Effector memory CD8-positive, alpha-beta T cell (primary cell): Measurements from ENCODE around the gene PIGN.

Experiments
- ATAC-seq: fragments of 150-1000 bp; cut with Tn5 transposase; replicated peaks from 2 replicates; pipeline ENCODE4 v1.10.0; 2021; ENCODE audit warnings: mild to moderate bottlenecking, moderate library complexity
- DNase-seq, 3 experiments: peaks; one replicate each; pipeline ENCODE4 v3.0.0; 2021
- H3K27ac Mint-ChIP-seq, 2 donors: one replicate each; pipeline ENCODE4 v1.8.0; 2022; ENCODE audit warnings: mild to moderate bottlenecking in 2 of 2, mixed read lengths in 2 of 2, moderate library complexity in 2 of 2
- H3K27me3 Mint-ChIP-seq, 2 donors: one replicate each; pipeline ENCODE4 v1.8.0; 2022; ENCODE audit warnings: mixed read lengths in 2 of 2
- H3K36me3 Mint-ChIP-seq: one replicate; pipeline ENCODE4 v1.8.0; 2022; ENCODE audit warnings: mild to moderate bottlenecking, moderate library complexity, mixed read lengths; ENCODE audit not compliant: insufficient read depth
- H3K4me1 Mint-ChIP-seq, 2 donors: one replicate each; pipeline ENCODE4 v1.8.0; 2022; ENCODE audit warnings: low read depth in 2 of 2, mixed read lengths in 2 of 2
- H3K4me3 Mint-ChIP-seq, 2 donors: one replicate each; pipeline ENCODE4 v1.8.0; 2022; ENCODE audit warnings: mild to moderate bottlenecking in 2 of 2, mixed read lengths in 2 of 2, moderate library complexity in 2 of 2
- H3K9me3 Mint-ChIP-seq, 2 donors: one replicate each; pipeline ENCODE4 v1.8.0; 2022; ENCODE audit warnings: mixed read lengths in 2 of 2
- total RNA-seq, 9 experiments: gene quantifications; one replicate each; lab custom pipeline; 2026; lab: John Stamatoyannopoulos, UW

Gene PIGN, protein sequence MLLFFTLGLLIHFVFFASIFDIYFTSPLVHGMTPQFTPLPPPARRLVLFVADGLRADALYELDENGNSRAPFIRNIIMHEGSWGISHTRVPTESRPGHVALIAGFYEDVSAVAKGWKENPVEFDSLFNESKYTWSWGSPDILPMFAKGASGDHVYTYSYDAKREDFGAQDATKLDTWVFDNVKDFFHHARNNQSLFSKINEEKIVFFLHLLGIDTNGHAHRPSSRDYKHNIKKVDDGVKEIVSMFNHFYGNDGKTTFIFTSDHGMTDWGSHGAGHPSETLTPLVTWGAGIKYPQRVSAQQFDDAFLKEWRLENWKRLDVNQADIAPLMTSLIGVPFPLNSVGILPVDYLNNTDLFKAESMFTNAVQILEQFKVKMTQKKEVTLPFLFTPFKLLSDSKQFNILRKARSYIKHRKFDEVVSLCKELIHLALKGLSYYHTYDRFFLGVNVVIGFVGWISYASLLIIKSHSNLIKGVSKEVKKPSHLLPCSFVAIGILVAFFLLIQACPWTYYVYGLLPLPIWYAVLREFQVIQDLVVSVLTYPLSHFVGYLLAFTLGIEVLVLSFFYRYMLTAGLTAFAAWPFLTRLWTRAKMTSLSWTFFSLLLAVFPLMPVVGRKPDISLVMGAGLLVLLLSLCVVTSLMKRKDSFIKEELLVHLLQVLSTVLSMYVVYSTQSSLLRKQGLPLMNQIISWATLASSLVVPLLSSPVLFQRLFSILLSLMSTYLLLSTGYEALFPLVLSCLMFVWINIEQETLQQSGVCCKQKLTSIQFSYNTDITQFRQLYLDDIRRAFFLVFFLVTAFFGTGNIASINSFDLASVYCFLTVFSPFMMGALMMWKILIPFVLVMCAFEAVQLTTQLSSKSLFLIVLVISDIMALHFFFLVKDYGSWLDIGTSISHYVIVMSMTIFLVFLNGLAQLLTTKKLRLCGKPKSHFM
- total RNA-seq: 9.4 to 51.1 (median 31.5) reads per million in 9 experiments

DNA sequence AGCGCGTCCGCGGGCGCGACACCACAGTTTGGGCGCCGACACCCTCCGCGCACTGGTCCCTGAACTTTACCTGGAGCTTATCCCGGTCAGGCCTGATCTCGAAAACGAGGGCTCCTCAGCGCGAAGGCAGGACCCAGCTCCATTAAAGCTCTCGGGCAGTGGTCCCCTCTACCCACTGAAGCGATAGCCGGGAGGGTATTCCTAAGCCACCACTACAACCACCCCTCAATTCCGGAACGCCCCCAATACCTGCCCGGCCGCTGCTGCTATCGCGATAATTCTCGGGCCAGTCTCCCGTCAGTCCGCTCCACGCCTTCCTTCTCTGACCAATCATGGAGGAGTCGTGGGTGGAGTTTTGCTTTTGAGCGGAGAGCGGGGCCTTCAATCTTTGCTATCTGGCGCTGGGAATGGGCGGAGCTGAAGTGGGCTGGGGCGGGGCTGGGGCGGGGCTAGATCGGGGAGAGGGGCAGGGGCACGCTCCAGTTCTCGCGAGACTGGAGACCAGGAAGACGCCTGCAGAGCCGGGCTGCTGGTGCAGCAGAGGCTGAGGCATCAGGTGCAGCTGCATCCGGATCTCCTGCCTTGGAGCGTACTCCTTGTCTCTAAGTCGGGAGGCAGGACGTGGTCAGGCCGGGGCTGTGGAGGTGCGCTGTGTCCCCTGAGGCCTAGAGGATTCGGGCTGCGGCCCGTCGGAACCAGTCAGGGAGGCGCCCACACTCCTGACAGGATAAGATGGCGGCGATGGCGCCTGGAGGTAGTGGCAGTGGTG is at the start of gene PIGN, which contains the start of gene RELCH:
TSS of gene PIGN (minus strand) at position 283 of the 769 bp plus-strand sequence. CDS start 25,703 bp downstream, outside the sequence.
TSS of gene RELCH (plus strand) at position 482 of the 769 bp plus-strand sequence. CDS start at position 733, 251 bp downstream.
- peaks cover 19% of the 10 kb centered on the region for H3K36me3 Mint-ChIP-seq
- DNase-seq (peak; percentile 93 to 94 (median 93)), ATAC-seq (peak; percentile 87)
- H3K9me3 Mint-ChIP-seq: no peaks in the 10 kb centered on the region
- H3K4me3 Mint-ChIP-seq: peak within 1 kb of the TSS; percentile 98 to 100
- H3K27me3 Mint-ChIP-seq: no peaks in the 10 kb centered on the region
- H3K27ac Mint-ChIP-seq: peak within 1 kb of the TSS; percentile 97 to 98
- peaks cover 41 to 58% of the 10 kb centered on the region in 2 donors for H3K4me1 Mint-ChIP-seq

DNA sequence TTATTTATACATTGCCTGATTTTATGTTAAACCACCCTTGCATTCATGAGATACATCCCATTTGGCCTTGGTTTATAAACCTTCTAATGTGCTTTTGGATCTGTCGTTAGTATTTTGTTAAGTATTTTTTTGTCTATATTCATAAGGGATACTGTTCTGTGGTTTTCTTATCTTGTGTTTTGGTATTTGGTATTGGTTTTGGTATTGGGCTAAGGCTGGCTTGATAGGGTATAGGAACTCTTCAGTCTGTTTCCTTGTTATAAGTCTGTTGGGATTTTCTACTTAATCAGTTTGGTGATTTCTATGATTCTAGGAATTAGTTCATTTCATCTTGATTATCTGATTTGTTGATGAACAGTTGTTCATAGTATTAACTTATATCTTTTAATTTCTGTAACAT is 49.4 kb upstream of the PIGN start:
- Mint-ChIP-seq H3K36me3 (peaks cover 25% of the 10 kb centered on the region), H3K4me3 (no peak overlapping the region), H3K9me3 (no peaks in the 10 kb centered on the region), H3K27me3 (no peaks in the 10 kb centered on the region), H3K27ac (peak overlapping the region in 1 of 2 donors; percentile 72), H3K4me1 (peaks cover 3 to 25% of the 10 kb centered on the region in 2 donors)
- DNase-seq (no peak), ATAC-seq (no peak)

DNA sequence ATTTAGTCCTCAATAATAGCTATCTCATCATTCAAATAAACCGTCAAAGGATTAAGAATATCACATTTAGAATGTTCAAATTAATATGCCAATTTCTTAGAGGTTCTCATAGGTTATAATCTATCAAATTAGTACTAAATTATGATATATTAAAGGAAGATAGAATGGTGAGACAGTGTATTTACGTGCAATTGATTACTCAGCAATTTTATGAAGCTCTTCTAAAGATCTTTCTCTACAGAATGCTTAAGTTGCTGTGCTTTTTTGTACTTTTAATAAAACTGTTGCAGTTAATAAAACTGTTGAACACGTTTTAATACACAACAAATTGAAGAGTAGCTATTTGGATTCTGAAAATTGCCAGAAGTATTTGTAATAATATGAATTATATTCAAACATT is 39.2 kb upstream of the PIGN start:
- ATAC-seq (no peak), DNase-seq (no peak)
- Mint-ChIP-seq H3K9me3 (peaks cover 0 to 3% of the 10 kb centered on the region in 2 donors), H3K27me3 (no peaks in the 10 kb centered on the region), H3K4me1 (peaks cover 0 to 4% of the 10 kb centered on the region in 2 donors), H3K36me3 (peaks cover 54% of the 10 kb centered on the region), H3K27ac (no peak overlapping the region), H3K4me3 (no peak overlapping the region)

DNA sequence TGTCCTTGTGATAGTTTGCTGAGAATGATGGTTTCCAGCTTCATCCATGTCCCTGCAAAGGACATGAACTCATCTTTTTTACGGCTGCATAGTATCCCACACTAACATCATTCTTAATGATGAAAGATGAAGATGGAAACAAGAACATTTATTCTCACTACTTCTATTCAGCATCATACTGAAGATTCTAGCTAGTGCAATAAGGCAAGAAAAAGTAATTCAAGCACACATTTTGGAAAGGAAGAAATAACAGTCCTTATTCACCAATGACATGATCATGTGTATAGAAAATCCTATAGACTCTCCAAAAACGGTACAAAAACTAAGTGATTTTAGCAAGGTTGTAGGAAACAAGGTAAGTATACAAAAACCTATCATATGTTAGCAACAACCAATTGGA is 37.4 kb upstream of the PIGN start:
- ATAC-seq (no peak), DNase-seq (no peak)
- Mint-ChIP-seq H3K4me1 (peaks cover 0 to 4% of the 10 kb centered on the region in 2 donors), H3K4me3 (no peak overlapping the region), H3K27ac (no peak overlapping the region), H3K36me3 (peaks cover 48% of the 10 kb centered on the region), H3K9me3 (peaks cover 0 to 3% of the 10 kb centered on the region in 2 donors), H3K27me3 (no peaks in the 10 kb centered on the region)

DNA sequence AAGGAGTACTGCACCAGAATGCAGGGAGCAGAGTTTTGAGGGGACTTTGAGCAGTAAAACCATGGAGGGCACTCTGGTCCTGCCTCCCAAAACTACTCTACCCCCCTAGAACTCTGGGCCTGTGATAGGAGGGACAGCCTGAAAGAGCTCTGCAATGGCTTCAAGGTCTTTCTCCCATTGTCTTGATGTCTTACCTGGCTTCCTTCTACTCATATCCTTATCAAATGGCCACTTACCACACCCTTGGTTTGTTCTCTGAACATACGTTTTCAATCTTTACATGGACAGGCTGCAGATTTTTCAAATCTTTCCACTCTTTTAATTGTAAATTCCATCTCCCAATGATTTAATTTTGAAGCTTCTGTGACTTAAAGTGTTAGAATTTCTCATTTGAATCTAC is 27.9 kb upstream of the PIGN start:
- peaks cover 25% of the 10 kb centered on the region for H3K36me3 Mint-ChIP-seq

DNA sequence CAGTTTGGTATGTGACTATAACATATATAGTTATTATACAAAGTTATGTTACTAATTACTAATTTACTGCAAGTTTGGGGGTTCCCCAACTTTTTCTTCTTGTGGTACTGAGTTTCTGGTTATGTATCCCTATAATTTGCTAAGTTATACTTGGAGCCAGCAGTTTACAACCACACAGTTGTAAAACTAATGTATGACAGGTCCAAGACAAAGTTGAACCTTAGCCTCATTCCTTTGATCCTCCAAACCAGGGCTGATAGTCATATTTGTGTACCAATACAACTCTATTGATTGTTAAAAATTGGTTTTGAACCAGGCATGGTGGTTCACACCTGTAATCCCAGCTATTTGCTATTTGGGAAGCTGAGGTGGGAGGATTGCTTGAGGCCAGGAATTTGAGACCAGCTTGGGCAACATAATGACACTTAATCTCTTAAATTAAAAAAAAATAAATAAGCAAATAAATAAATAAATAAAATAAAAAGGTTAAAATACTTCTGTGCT is 24.5 kb upstream of the PIGN start:
- ATAC-seq: no peak
- no peak for DNase-seq
- Mint-ChIP-seq H3K36me3 (peaks cover 25% of the 10 kb centered on the region), H3K9me3 (no peaks in the 10 kb centered on the region), H3K4me3 (no peak overlapping the region), H3K4me1 (peaks cover 29 to 47% of the 10 kb centered on the region in 2 donors), H3K27ac (no peak overlapping the region), H3K27me3 (no peaks in the 10 kb centered on the region)

More for the DNA sequence above, 27.9 kb upstream of the PIGN start:
- DNase-seq (no peak), ATAC-seq (no peak)
- Mint-ChIP-seq H3K27ac (peak overlapping the region; percentile 14 to 60), H3K4me3 (no peak overlapping the region), H3K27me3 (no peaks in the 10 kb centered on the region), H3K4me1 (peaks cover 16 to 36% of the 10 kb centered on the region in 2 donors), H3K9me3 (no peaks in the 10 kb centered on the region)

DNA sequence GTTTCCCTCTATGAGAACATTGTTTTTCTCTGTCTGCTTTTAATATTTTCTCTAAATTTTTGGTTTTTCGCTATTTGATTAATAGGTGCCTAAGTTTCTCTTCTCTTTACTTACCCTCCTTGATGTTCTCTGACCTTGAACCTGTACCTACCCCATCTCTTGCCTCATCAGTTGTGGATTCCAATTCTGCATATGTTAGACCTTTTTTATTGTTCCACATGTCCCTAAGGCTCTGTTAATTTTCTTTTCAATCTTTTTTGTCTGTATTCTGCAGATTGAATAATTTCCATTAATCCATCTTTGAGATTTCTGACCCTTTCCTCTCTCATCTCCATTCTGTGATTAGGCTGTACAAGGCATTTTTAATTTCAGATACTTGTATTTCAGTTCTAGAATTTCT is 23.3 kb upstream of the PIGN start:
- Mint-ChIP-seq H3K27ac (peak overlapping the region in 1 of 2 donors; percentile 15), H3K4me1 (peaks cover 26 to 55% of the 10 kb centered on the region in 2 donors), H3K4me3 (no peak overlapping the region), H3K27me3 (no peaks in the 10 kb centered on the region), H3K36me3 (peaks cover 23% of the 10 kb centered on the region), H3K9me3 (no peaks in the 10 kb centered on the region)
- DNase-seq (no peak), ATAC-seq (no peak)

DNA sequence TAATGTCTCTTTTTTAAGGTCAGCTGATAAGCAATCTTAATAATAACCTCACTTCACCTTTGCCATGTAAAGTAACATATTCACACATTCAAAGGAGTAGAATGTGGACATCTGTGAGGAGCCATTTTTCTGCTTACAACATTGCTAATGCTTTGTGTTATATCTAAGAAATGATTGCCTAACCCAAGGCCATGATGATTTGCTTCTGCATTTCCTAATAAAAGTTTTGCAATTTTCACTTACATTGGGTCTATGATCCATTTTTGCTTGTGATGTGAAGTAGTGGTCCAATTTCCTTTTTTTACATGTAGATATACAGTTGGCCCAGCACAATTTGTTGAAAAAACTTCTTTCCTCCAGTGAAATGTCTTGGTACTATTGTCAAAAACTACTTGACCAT is 22.2 kb upstream of the PIGN start:
- Mint-ChIP-seq H3K27ac (no peak overlapping the region), H3K4me1 (peaks cover 25 to 50% of the 10 kb centered on the region in 2 donors), H3K27me3 (no peaks in the 10 kb centered on the region), H3K9me3 (no peaks in the 10 kb centered on the region), H3K36me3 (peaks cover 26% of the 10 kb centered on the region), H3K4me3 (no peak overlapping the region)
- no peak for ATAC-seq
- DNase-seq: no peak

DNA sequence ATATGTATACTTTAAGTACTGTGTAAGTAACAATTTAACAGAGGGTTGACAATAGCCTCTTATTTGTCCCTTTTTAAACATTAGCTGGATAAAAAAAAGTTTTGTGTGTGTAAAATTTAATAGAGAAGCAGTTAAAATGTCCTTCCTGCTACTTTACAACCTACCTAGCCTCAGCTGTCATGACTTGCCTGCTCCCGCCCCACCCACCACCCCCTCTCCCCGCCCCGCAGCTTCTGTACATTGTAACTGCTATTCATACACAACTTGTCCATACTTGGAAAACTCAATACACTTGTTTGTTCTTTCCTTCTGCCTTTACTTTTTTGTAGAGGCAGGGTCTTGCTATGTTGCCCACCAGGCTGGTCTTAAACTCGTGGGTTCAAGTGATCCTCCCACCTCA is 19.7 kb upstream of the PIGN start:
- peaks cover 7% of the 10 kb centered on the region for H3K36me3 Mint-ChIP-seq
- H3K4me3 Mint-ChIP-seq: no peak overlapping the region
- ATAC-seq (no peak), DNase-seq (no peak)
- H3K27me3 Mint-ChIP-seq: no peaks in the 10 kb centered on the region
- peak overlapping the region in 1 of 2 donors; percentile 17 for H3K27ac Mint-ChIP-seq
- no peaks in the 10 kb centered on the region for H3K9me3 Mint-ChIP-seq
- peaks cover 26 to 59% of the 10 kb centered on the region in 2 donors for H3K4me1 Mint-ChIP-seq

DNA sequence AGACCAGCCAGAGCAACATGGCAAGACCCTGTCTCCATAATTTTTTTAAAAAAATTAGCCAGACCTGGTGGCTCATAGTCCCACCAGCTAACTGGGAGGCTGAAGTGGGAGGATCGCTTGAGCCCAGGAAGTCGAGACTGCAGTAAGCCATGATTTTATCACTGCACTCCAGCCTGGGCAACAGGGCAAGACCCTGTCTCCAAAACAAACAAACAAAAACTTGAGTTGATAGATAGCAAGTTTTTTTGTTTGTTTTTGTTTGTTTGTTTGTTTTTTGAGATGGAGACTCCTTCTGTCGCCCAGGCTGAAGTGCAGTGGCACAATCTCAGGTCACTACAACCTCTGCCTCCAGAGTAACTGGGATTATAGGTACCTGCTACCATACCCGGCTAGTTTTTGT is 19.0 kb upstream of the PIGN start:
- peak overlapping the region; percentile 8 to 44 for H3K27ac Mint-ChIP-seq
- peaks cover 26 to 59% of the 10 kb centered on the region in 2 donors for H3K4me1 Mint-ChIP-seq
- DNase-seq (no peak), ATAC-seq (no peak)
- no peaks in the 10 kb centered on the region for H3K9me3 Mint-ChIP-seq
- H3K4me3 Mint-ChIP-seq: no peak overlapping the region
- no peaks in the 10 kb centered on the region for H3K27me3 Mint-ChIP-seq
- H3K36me3 Mint-ChIP-seq: peaks cover 7% of the 10 kb centered on the region

DNA sequence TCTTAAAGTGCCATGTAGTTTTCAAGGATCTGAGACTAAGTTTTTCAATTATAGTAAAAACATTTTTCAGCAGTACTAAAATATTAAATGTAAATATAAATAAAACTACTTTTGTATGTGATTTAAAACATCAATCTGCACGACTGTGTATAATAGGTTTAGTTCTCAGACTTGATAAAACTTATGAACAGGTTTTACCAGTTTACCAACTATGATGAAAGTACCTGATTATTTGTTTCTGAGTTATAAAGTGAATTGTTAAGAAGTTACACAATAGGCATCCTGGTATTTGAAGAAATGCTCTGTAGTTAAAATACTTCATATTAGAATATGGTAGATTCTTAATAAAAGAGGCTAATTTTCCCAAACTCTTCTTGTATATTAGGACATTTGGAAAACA is 15.0 kb upstream of the PIGN start:
- H3K4me1 Mint-ChIP-seq: peaks cover 20 to 47% of the 10 kb centered on the region in 2 donors
- no peak overlapping the region for H3K4me3 Mint-ChIP-seq
- ATAC-seq (no peak), DNase-seq (no peak)
- H3K27ac Mint-ChIP-seq: no peak overlapping the region
- H3K27me3 Mint-ChIP-seq: no peaks in the 10 kb centered on the region
- peaks cover 7% of the 10 kb centered on the region for H3K36me3 Mint-ChIP-seq
- H3K9me3 Mint-ChIP-seq: no peaks in the 10 kb centered on the region

DNA sequence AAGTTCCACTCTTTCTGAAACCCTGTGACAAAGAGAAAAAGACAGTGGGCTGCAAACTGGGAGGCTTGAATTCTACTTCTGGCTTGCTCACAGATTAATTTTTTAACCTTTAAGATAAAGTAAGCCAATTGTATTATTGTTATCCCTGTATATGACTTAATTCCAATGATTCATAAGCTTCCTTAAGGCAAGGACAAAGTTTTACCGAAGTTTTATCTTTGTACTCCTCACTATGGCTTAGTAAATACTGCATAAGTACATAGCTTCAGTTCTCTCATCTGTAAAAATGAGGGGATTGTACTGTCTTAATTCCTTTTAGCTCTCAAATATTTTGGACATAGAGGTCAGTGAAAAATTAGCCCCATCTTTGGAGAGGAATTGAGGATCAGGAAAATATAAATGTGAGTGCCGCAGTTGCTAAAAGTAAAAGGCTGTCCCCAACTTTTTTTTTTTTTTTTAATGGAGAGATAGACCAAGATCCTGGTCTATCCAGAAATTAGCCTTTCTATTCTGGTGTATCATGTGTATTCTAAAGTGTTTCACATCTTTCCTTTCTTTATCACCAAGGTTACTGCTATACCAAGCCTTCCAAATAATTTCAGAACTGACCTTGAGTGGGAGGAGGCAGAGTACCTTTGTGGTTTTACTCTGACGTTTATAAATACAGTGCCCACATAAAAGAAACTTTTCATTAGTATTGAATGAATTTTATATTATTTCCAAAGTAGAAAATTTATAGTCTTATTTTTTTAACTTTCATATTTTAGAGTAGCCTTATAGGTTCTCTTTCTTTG is 13.5 kb upstream of the PIGN start:
- ATAC-seq: peak; percentile 46
- Mint-ChIP-seq H3K9me3 (no peaks in the 10 kb centered on the region), H3K36me3 (peaks cover 12% of the 10 kb centered on the region), H3K4me1 (peaks cover 30 to 47% of the 10 kb centered on the region in 2 donors), H3K27me3 (no peaks in the 10 kb centered on the region), H3K27ac (no peak overlapping the region), H3K4me3 (no peak overlapping the region)
- no peak for DNase-seq
